Neutrophil (primary cell): ENCODE results near the gene ALDH9A1.
"Not testable (repeated sequence)": the region's sequence is repeated elsewhere in the genome, so short reads cannot be mapped to it uniquely, and the experiment has no call there.

Experiments used
- H3K27ac ChIP-seq: fragments of 200-600 bp; sonication (generic); 2 replicates; pipeline ENCODE4 v1.5.1; 2016; ENCODE audit warnings: mild to moderate bottlenecking, moderate library complexity
- H3K27me3 ChIP-seq: fragments of 200-600 bp; sonication (generic); 2 replicates; pipeline ENCODE4 v1.6.0; 2016; ENCODE audit warnings: mild to moderate bottlenecking
- H3K36me3 ChIP-seq: fragments of 200-600 bp; sonication (generic); 2 replicates; pipeline ENCODE4 v1.5.1; 2017
- H3K4me1 ChIP-seq, 2 experiments: fragments of 200-600 bp in 1 of 2; sonication (generic) in 1 of 2; 1 replicate in 1 of 2; 2 replicates in 1 of 2; pipeline versions ENCODE4 v1.5.1 to v1.6.1; 2013 to 2016; ENCODE audit warnings: low read depth in 1 of 2, low read length in 1 of 2, mild to moderate bottlenecking in 1 of 2, moderate library complexity in 1 of 2; ENCODE audit not compliant: control insufficient read depth in 1 of 2, insufficient read depth in 1 of 2
- H3K4me3 ChIP-seq, 2 experiments: fragments of 200-600 bp in 1 of 2; sonication (generic) in 1 of 2; 1 replicate in 1 of 2; 2 replicates in 1 of 2; pipeline ENCODE4 v1.5.1; 2013 to 2016; ENCODE audit warnings: low read depth in 1 of 2, low read length in 1 of 2, mild to moderate bottlenecking in 1 of 2, moderate library complexity in 1 of 2
- H3K9me3 ChIP-seq: fragments of 200-600 bp; sonication (generic); 2 replicates; pipeline ENCODE4 v1.5.1; 2016
- CTCF ChIP-seq: fragments of 200-600 bp; sonication (generic); IDR thresholded peaks from 2 replicates; pipeline ENCODE4 v1.5.1; 2016; ENCODE audit warnings: antibody characterized with exemption

ALDH9A1 gene

GRCh38 chr1:165683848-165684485, 14.4 kb downstream of the ALDH9A1 start:
- TF ChIP-seq CTCF: no peak
- no peaks in the 10 kb centered on the region for H3K4me1 ChIP-seq
- no peaks in the 10 kb centered on the region for H3K9me3 ChIP-seq
- no peak overlapping the region for H3K27ac ChIP-seq
- H3K4me3 ChIP-seq: no peak overlapping the region
- H3K36me3 ChIP-seq: peaks cover 55% of the 10 kb centered on the region
- no peaks in the 10 kb centered on the region for H3K27me3 ChIP-seq

- H3K4me1 ChIP-seq, H3K27ac ChIP-seq, H3K27me3 ChIP-seq, H3K9me3 ChIP-seq, H3K4me3 ChIP-seq: not testable (repeated sequence)
- H3K36me3 ChIP-seq: peaks cover 77% of the 10 kb centered on the region
Measured at GRCh38 chr1:165680773-165681172, 17.6 kb downstream of the ALDH9A1 start.

- no peak for TF ChIP-seq CTCF
- Histone ChIP-seq H3K27me3 (no peaks in the 10 kb centered on the region), H3K4me3 (no peak overlapping the region), H3K27ac (no peak overlapping the region), H3K36me3 (peaks cover 77% of the 10 kb centered on the region), H3K9me3 (no peaks in the 10 kb centered on the region), H3K4me1 (no peaks in the 10 kb centered on the region)
Measured at GRCh38 chr1:165680303-165680702, 18.1 kb downstream of the ALDH9A1 start.

GRCh38 chr1:165679282-165680036, 18.9 kb downstream of the ALDH9A1 start:
- Histone ChIP-seq H3K27me3 (no peaks in the 10 kb centered on the region), H3K36me3 (peaks cover 80% of the 10 kb centered on the region), H3K9me3 (no peaks in the 10 kb centered on the region), H3K4me1 (no peaks in the 10 kb centered on the region), H3K27ac (no peak overlapping the region), H3K4me3 (no peak overlapping the region)
- no peak for TF ChIP-seq CTCF

GRCh38 chr1:165678509-165678908, 19.9 kb downstream of the ALDH9A1 start:
- Histone ChIP-seq H3K27me3 (no peaks in the 10 kb centered on the region), H3K4me3 (no peak overlapping the region), H3K36me3 (peaks cover 80% of the 10 kb centered on the region), H3K9me3 (no peaks in the 10 kb centered on the region), H3K4me1 (no peaks in the 10 kb centered on the region), H3K27ac (no peak overlapping the region)
- no peak for TF ChIP-seq CTCF

- no peak overlapping the region for H3K4me3 ChIP-seq
- no peaks in the 10 kb centered on the region for H3K9me3 ChIP-seq
- H3K27ac ChIP-seq: no peak overlapping the region
- no peaks in the 10 kb centered on the region for H3K27me3 ChIP-seq
- no peak for TF ChIP-seq CTCF
- peaks cover 5 to 7% of the 10 kb centered on the region in 2 experiments for H3K4me1 ChIP-seq
- peaks cover 63% of the 10 kb centered on the region for H3K36me3 ChIP-seq
Measured at GRCh38 chr1:165675794-165676193, 22.6 kb downstream of the ALDH9A1 start.
